ENCODE measurements around the gene ZBTB34.
"Not testable (repeated sequence)": the region's sequence is repeated elsewhere in the genome, so short reads cannot be mapped to it uniquely, and the experiment has no call there.

The ZBTB34 gene, protein sequence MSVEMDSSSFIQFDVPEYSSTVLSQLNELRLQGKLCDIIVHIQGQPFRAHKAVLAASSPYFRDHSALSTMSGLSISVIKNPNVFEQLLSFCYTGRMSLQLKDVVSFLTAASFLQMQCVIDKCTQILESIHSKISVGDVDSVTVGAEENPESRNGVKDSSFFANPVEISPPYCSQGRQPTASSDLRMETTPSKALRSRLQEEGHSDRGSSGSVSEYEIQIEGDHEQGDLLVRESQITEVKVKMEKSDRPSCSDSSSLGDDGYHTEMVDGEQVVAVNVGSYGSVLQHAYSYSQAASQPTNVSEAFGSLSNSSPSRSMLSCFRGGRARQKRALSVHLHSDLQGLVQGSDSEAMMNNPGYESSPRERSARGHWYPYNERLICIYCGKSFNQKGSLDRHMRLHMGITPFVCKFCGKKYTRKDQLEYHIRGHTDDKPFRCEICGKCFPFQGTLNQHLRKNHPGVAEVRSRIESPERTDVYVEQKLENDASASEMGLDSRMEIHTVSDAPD

DNA sequence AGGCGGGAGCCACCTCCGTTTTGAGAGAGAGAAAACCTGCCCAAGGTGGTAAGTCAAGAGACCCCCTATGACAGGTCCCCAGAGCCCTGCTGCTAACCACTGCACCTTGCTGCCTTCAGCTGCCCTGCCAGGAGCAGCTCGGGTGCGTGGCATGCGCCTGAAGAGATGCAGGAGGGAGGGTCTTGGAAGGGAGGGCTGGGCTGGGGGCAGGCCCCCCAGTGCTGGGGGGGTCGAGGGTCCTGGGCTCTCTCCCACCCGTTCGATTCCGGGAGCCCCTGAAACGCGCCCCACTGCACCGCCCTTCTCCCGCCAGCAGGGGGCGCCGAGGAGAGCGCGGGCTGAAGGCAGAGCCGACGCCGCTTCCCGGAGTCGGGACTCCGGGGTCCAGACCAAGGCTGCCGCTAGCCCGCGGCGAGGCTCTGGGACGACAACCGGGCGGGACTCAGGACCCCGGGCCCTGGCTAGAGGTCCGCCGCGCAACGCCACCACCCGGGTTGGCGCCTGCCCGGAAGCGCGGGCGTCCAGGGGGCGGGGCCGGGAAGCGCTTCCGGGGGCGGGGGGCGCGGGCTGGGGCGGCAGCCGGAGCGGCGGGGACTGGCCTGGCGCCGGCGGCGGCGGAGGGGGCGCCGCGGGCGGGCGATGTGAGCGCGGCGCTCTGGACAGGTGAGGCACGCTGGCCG lies at the start of gene ZBTB34:
Gene ZBTB34, plus strand, starts transcription at position 563 of the 680 bp plus-strand sequence. CDS start 18,761 bp downstream, outside the sequence.
- DNase-seq (ENCODE audit: low read depth), result no peak

DNA sequence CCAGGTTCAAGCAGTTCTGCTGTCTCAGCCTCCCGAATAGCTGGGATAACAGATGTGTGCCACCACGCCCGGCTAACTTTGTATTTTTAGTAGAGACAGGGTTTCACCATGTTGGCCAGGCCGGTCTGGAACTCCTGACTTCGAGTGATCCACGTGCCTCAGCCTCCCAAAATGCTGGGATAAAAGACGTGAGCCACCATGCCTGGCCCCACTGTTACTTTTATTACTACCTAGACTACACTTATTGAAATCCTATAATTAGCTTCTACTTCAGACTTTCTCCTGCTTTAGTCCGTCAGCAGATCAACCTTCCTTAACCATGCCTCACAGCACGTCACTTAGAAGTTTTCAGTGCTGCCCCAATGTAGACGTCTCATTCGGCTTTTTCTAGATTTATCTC lies 47.4 kb upstream of the ZBTB34 start:
- no peak for DNase-seq (ENCODE audit: low read depth)

DNA sequence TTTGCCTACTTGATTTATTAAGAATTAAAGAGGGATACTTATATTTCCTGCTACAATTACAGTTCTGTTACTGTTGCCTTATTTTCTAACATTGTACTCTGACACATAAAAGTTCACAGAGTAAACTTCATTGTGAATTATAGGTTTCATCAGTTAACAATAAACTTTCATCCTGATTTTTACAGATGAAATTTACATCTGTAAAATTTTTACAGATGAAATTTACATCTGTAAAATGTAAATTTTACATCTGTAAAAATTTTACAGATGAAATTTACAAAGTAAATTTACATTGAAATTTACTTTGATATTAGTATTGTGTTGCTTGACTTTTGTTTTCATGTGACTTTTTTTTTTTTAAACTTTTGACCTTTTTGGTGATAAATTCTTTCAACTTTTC lies 46.3 kb upstream of the ZBTB34 start:
- no peak for DNase-seq (ENCODE audit: low read depth)

DNA sequence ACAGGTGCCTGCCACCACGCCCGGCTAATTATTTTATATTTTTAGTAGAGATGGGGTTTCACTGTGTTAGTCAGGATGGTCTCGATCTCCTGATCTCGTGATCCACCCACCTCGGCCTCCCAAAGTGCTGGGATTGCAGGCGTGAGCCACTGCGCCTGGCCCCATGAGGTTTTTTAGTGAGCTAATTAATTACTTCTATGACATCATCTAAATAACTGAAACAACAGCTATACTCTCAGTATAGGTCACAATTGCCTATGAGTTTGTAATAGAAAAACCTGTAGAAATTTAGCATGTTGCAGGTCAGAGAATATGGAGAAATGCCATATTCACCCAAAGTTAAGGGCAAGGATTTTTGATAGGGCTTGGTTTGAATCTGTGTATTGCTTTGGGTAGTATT lies 42.8 kb upstream of the ZBTB34 start:
- DNase-seq (ENCODE audit: low read depth), result not testable (repeated sequence)

DNA sequence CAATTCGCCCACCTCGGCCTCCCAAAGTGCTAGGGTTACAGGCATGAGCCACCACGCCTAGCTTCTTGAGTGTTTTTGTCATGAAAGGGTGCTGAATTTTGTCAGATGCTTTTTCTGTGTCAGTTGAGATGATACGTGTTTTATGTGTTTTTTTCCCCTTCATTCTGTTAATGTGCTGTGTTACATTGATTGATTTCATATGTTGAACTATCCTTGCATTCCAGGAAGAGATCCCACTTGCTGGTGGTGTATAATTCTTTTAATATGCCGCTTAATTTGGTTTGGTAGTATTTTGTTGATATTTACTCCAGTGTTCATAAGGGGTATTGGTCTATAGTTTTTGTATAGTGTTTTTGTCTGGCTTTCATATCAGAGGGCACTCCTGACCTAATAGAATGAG lies 42.0 kb upstream of the ZBTB34 start:
- DNase-seq (ENCODE audit: low read depth), result no peak

DNA sequence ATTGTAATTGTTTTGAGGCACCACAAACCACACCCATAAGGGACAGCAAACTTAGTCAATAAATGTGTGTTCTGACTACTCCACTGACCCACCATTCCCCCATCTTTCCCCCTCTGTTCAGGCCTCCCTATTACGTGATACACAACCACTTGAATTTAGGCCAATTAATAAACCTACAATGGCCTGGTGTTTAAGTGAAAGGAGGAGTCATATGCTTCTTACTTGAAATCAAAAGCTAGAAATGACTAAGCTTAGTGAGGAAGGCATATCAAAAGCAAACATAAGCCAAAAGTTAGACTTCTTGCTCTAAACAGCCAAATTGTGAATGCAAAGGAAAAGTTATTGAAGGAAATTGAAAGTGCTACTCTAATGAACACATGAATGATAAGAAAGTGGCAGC lies 41.0 kb upstream of the ZBTB34 start:
- no peak for DNase-seq (ENCODE audit: low read depth)

DNA sequence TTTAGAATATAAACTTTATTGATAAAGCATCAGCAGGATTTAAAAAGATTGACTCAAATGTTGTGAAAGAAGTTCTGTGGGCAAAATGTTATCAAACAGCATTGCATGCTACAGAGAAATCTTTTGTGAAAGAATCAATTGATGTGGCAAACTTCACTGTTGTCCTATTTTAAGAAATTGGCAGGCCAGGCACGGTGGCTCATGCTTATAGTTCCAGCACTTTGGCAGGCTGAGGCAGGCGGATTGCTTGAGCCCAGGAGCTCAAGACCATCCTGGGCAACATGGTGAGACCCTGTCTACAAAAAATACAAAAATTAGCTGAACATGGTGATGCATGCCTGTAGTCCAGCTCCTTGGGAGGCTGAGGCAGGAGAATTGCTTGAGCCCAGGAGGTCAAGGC lies 38.2 kb upstream of the ZBTB34 start:
- no peak for DNase-seq (ENCODE audit: low read depth)

DNA sequence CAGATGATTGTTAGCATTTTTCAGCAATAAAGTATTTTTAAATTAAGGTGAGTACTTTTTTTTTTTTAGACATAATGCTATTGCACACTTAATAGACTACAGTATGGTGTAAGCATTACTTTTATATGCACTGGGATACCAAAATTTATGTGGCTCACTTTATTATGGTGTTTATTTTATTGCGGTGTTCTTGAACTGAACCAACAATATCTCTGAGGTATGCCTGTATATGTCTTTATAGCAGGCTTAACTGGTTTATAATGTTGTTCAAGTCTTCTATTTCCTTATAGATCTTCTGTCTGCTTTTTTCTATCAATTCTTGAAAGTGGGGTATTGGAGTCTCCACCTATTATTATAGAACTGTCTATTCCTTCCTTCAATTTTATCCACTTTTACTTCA lies 37.6 kb upstream of the ZBTB34 start:
- DNase-seq (ENCODE audit: low read depth), result no peak

DNA sequence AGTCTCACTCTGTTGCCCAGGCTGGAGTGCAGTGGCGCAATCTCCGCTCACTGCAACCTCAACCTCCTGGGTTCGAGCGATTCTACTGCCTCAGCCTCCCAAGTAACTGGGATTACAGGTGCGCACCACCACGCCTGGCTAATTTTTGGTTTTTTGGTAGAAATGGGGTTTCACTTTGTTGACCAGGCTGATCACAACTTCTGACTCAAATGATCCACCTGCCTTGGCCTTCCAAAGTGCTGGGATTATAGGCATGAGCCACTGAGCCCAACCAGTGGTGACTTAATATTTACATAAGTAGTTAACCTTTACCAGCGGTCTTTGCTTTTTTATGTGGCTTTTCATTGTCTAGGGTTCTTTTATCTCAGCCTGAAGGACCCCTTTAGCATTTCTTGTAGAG lies 36.4 kb upstream of the ZBTB34 start:
- DNase-seq (ENCODE audit: low read depth), result not testable (repeated sequence)

DNA sequence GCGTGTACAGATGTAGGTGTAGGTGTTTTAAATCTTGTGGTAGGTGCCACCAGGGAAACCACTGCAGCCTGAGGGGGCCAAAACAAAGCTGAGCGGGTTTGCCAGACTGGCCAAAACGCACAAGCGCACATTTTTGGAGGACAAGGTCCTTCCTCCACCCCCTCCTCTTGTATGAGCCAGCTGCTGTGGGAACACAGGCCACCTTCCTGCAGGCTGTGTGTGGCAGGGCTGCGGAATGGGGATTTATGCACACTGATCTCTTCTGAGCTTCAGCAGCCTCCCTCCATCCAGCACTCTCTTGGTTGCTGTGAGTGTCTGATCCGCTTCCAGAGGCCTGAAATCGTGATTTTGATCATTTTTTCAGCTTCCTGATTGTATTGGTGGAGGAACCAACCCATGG lies 33.2 kb upstream of the ZBTB34 start:
- DNase-seq (ENCODE audit: low read depth), result no peak

DNA sequence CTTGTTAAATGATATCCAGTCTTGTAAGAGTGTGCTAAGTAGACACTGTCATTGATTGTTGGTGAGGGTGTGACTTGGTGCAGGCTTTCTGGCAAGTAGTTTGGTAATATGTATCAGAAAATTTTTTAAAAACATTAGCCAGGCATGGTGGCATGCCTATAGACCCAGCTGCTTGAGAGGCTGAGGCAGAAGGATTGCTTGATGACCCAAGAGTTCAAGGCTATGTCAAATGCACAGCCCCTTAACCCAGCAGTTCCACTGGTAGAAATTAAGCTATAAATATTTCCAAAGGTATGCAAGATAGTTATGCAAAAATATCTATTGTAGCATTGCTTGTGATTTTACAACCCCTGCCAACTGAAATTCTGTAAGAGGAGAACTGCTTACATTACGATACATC lies 31.4 kb upstream of the ZBTB34 start:
- DNase-seq (ENCODE audit: low read depth), result no peak

DNA sequence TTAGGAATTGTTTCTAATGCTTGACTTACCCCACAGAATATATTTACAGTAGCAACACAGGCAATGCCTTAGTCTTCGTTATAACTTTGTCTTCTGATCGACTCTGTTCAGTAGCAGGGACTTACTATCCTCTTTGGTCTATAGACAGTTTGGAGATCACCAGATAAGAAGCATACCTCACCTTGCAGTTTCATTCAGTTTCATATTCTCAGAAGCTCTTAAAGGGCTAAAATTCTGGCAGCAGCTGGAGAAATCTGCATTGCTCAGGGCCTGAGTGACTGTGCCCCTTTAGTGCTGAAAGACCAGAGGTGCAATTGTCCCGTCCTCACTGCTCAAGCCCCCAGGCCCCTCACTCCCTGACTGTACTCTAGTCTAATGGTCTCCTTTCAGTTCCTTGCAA lies 29.6 kb upstream of the ZBTB34 start:
- DNase-seq (ENCODE audit: low read depth), result no peak

DNA sequence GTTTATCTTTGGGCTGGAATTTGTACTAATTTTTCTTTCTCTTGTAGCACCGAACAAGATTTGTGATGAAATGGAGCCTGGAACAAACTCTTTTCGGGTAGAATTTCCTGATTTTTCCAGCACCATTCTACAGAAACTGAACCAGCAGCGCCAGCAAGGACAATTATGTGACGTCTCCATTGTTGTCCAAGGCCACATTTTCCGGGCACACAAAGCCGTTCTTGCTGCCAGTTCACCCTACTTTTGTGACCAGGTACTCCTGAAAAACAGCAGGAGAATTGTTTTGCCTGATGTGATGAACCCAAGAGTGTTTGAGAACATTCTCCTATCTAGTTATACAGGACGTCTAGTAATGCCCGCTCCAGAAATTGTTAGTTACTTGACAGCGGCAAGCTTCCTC lies 28.0 kb upstream of the ZBTB34 start:
- DNase-seq (ENCODE audit: low read depth), result no peak

DNA sequence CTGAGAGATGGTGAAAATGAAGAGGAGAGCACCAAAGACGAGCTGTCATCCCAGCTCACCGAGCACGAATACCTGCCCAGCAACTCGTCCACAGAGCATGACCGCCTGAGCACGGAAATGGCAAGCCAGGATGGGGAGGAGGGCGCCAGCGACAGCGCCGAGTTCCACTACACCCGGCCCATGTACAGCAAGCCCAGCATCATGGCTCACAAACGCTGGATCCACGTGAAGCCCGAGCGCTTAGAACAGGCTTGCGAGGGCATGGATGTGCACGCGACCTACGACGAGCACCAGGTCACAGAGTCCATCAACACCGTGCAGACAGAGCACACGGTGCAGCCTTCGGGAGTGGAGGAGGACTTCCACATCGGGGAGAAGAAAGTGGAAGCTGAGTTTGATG lies 27.4 kb upstream of the ZBTB34 start:
- no peak for DNase-seq (ENCODE audit: low read depth)

DNA sequence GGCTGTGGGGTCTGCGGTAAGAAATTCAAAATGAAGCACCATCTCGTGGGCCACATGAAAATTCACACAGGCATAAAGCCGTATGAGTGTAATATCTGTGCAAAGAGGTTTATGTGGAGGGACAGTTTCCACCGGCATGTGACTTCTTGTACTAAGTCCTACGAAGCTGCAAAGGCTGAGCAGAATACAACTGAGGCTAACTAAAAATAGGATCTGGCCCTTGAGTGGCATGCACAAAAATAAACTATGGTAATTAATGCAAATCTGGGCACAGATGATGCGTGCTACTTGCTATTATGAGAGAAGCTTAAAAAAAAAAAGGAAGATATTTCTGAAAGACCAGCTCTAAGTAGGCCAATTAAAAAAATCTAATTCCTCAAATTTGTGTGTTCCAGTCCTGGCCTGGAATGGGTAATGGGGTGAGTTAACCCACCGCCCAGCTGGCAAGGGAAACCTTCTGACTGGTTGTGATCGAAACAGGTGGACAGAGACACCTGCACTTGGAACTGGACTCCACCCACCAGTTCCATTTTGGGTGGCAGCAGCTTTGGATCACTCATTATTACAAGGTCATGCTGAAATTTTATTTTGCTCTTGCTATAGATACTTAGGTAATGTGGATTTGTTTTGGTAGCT lies 26.6 kb upstream of the ZBTB34 start:
- no peak for DNase-seq (ENCODE audit: low read depth)

DNA sequence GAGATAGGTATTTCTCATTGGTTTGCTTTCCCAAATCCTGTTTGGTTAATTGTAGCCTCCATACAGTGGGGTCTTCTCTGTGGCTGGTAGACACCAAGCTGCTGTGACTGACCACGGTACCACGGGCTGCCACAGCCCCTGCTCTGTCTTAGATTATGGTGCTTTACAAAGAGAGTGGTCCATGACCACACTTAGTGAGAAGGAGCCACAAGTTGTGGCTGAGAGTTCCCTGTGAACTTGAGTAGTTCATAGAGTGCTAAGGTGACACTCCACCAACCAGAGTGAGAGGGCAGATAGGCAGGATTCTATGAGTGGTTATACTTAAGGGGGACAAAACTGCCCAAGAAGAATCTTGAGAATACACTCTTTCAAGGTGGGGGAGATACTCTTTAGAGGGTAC lies 25.8 kb upstream of the ZBTB34 start:
- DNase-seq (ENCODE audit: low read depth), result no peak

DNA sequence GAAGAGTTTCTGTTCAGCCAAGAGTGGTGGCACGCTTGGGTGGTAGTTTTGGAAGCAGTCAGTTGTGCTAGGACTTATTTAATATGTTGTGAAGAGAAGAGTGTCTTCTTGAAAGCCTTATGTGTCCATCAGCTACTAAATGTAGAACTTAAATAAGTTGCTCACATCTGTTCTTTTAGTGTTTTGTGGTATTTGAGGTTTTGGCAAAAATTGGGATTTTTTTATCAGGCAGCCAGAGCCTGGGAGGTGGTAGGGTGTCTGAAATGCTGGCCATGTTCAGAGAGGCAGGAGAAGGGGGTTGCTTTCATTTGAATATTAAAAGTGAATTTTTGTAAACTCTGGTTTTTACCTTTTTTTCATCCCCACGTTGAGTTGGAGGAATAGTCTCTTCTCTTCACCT lies 24.2 kb upstream of the ZBTB34 start:
- no peak for DNase-seq (ENCODE audit: low read depth)

DNA sequence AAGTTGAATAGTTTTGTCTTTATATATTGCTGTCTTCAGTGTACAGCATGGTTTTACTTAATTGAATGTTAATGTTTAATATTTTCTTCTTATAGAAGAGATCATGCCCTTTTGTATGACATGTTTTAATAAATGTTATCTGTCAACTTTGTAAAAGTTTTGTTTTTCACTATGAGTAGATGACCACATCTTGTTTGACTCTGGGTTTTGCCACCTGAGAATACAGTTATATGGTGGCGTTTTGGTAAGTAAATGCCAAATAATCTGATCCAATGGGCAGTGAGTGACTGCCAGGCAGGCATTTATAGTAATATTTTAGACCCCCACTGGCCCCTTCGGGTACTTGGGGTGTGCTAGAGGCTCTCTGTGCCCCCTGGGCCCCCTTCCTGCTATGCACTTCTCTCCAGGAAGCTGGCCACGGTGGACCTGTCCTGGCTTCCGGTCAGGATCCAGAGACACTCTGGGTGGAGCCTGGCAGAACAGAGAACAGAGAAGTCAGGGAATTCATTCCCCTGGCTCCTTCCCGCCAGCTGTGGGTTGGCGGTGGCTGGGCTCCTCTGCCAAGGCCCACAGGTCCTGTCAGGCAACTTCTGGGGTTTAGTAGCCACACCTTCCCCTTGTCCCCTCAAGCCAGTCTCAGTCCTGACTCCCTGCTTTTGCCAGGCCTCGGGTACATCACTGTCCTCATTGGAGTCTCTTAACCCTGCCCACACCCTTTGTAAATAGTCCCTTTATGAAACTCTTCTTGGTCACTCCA lies 22.2 kb upstream of the ZBTB34 start:
- DNase-seq (ENCODE audit: low read depth), result no peak

DNA sequence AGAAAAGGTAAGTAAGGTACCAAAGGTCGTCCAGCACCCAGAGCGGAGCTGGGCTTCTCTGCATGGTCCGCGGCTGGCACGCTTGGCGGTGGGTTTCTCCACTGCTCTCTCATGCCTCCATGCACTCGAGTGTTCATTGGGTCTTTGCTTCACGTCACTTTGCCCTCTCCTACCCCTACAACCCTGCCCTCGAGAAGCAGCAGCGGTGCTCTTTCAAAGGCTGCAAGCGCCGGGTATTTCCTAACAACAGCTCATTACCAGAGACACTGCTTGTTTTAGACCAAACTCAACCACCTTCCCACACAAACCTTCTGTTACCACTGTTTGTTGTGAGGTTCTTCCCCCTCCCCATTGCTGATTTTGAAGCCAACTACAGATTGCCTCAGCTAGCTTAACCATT lies 21.5 kb upstream of the ZBTB34 start:
- no peak for DNase-seq (ENCODE audit: low read depth)

DNA sequence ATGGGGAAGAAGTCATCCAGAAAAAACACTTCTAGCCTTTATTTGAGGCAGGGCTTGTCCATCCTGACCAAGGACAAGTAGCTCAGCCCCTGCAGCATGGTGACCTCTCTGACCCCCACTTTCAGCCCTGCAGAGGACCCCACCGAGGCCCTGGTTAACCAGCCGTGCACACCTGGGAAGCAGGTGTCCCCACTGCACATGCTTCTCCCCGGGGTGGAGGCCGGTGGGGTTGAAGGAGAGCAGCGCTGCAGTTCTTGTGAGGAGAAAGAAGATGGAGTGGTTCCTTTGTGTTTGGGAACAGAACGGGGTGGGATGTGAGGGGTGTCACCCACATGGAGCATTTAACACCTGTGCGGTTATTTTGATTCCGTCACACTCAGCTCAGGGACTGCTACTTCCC lies 21.1 kb upstream of the ZBTB34 start:
- no peak for DNase-seq (ENCODE audit: low read depth)

DNA sequence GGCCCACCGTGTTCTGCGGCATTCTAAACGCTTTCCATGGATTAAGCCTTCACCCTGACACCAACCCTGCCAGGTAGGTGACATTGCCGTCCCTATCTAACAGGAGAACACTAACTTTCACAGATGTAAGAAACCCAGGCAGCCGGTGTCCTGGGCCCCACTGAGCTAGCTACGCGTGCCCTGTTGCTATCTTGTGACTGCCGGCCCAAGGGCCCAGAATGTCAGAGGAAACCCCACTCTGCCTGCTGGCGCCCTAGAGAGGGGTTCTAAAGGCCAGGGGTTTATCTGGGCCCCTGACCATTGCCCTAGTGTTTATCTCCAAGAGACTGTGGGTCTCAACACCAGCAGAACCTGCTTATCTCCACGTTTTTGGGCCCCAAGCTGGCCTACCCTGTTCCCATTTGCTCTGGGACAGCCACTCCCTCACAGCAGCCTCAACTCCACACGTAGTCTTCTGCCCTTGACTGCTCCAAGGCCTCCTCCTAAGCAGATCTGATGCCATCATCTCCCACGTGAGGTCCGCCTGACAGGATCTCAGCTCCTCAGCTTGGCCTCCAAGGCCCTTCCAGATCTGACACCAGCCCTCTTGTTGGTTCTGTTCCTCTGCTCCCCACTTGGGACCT lies 18.1 kb upstream of the ZBTB34 start:
- DNase-seq (ENCODE audit: low read depth), result no peak
